ENCODE data around the gene SHISA8.
A peak's percentile ranks its signal among the peaks of the same experiment; 100 is the strongest.
"Not testable (repeated sequence)": the region's sequence is repeated elsewhere in the genome, so short reads cannot be mapped to it uniquely, and the experiment has no call there.

Gene SHISA8

GRCh38 chr22:41898645-41899044 lies 16.2 kb downstream of the SHISA8 start:
- no peak for DNase-seq

GRCh38 chr22:41893591-41894375 lies 21.1 kb downstream of the SHISA8 start:
- no peak for DNase-seq

GRCh38 chr22:41892721-41893120 lies 22.2 kb downstream of the SHISA8 start:
- no peak for DNase-seq

GRCh38 chr22:41891407-41891806 lies 23.5 kb downstream of the SHISA8 start:
- no peak for DNase-seq

GRCh38 chr22:41888627-41889200 lies 26.2 kb downstream of the SHISA8 start:
- DNase-seq, result no peak

GRCh38 chr22:41885516-41885915 lies 29.4 kb downstream of the SHISA8 start:
- no peak for DNase-seq

- no peak for DNase-seq
These were observed 29.8 kb downstream of the SHISA8 start for GRCh38 chr22:41885116-41885515.

GRCh38 chr22:41883400-41883799 lies 31.5 kb downstream of the SHISA8 start:
- DNase-seq, result no peak

GRCh38 chr22:41880653-41881052 lies 34.2 kb downstream of the SHISA8 start:
- DNase-seq, result no peak

- no peak for DNase-seq
These were observed 38.2 kb downstream of the SHISA8 start for GRCh38 chr22:41876675-41877074.

- DNase-seq, result no peak
These were observed 38.6 kb downstream of the SHISA8 start for GRCh38 chr22:41876275-41876674.

- DNase-seq, result no peak
These were observed 39.2 kb downstream of the SHISA8 start for GRCh38 chr22:41875531-41876270.

GRCh38 chr22:41874090-41874489 lies 40.8 kb downstream of the SHISA8 start:
- DNase-seq, result no peak

- peak; percentile 56 for DNase-seq
These were observed 41.5 kb downstream of the SHISA8 start for GRCh38 chr22:41873391-41873790.

GRCh38 chr22:41870786-41871185 lies 44.1 kb downstream of the SHISA8 start:
- no peak for DNase-seq

GRCh38 chr22:41870081-41870480 lies 44.8 kb downstream of the SHISA8 start:
- not testable (repeated sequence) for DNase-seq

GRCh38 chr22:41868556-41868955 lies 46.3 kb downstream of the SHISA8 start:
- no peak for DNase-seq

GRCh38 chr22:41863472-41863871 lies 51.4 kb downstream of the SHISA8 start:
- no peak for DNase-seq

- peak; percentile 31 for DNase-seq
These were observed 52.2 kb downstream of the SHISA8 start for GRCh38 chr22:41862530-41863266.

- DNase-seq, result peak; percentile 54
These were observed 52.7 kb downstream of the SHISA8 start for GRCh38 chr22:41862160-41862529.

Measured in CD4-positive, alpha-beta T cell treated with Interleukin-10 for 1 hour (primary cell).